HG03280 (cell line): ENCODE data around the gene PSMB10.

ENCODE experiments used
- ATAC-seq: cut with Tn5 transposase; IDR thresholded peaks from one replicate; pipeline ENCODE4 v1.9.1; 2021; ENCODE audit warnings: mild to moderate bottlenecking, moderate library complexity; ENCODE audit not compliant: unreplicated experiment

PSMB10 gene

DNA sequence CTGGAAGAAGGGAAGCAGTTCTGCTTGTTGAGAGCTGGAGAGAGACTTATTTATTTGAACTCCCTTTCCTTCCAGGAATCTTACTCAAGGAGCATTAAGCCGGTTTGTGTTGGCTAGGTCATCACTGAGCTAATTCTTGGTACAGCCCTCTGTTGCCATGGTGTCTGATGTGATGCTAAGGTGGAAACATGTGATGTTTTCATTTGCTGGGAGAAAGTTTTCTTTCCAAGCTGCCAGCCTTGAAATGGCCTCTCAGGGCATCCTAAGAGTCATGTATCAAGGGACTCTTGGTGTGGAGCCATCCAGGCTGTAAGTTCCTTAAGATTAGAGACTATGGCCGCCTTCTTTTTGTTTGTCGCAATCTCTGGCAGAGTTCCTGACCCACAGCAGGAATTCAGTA is 39.4 kb downstream of the PSMB10 start:
- no peak for ATAC-seq

- ATAC-seq = no peak
These were observed 42.8 kb downstream of the PSMB10 start for GRCh38 chr16:67893743-67894399.

GRCh38 chr16:67892899-67893742 is 43.5 kb downstream of the PSMB10 start, which contains the start of gene PSKH1:
Gene PSKH1 (plus strand): TSS chr16:67893254. CDS start chr16:67908750, 15,496 bp downstream.
- ATAC-seq = peak; percentile 93

DNA sequence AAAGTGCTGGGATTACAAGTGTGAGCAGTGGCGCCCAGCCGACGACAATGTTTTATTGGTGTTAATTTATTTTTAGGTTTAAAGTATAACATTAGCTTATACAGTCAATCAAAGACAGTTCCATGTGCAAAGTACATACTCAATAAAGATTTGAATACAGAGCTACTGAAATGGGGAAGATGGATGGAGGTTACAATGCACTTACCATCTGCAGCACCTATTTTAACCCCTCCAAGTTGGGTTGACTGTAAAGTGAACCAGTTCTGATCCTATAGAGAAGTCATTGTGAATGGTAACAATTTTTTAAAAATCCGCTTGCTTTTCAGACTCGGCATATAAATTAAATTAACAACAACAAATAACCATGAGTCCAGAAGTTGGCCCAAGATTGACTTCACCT is 44.3 kb downstream of the PSMB10 start:
- no peak for ATAC-seq

DNA sequence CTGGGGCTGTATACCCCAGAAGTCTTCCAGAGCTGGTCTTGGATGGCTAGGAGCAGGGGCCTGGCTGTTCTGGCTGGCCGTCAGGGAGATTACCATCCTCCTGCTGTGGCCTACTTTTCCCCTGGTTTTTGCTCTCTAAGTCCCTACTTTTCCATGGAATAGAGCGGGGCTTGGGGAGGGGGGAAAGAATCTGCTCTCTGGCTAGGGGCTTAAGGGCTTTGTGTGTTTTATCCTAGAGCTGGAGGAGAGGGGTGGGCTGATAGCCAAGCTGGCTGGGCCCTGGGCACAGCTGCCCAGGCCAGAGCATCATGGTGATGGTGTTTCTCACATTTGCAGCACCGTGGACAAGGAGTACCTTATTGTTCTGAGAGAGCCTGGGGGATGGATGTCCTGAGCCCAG is 48.3 kb downstream of the PSMB10 start:
- ATAC-seq = no peak

- no peak for ATAC-seq
These were observed 50.3 kb downstream of the PSMB10 start for GRCh38 chr16:67886387-67886786.

DNA sequence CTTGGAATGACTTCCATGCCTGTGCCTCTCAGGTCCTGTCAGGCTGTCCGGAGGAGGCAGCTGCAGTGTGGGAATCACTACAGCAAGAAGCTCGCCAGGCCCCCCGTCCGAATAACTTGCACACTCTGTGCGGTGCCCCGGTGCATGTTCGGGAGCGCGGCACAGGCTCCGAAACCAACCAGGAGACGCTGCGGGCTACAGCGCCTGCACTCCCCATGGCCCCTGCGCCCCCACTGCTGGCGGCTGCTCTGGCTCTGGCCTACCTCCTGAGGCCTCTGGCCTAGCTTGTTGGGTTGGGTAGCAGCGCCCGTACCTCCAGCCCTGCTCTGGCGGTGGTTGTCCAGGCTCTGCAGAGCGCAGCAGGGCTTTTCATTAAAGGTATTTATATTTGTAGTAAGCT is 50.7 kb downstream of the PSMB10 start:
- ATAC-seq = no peak

DNA sequence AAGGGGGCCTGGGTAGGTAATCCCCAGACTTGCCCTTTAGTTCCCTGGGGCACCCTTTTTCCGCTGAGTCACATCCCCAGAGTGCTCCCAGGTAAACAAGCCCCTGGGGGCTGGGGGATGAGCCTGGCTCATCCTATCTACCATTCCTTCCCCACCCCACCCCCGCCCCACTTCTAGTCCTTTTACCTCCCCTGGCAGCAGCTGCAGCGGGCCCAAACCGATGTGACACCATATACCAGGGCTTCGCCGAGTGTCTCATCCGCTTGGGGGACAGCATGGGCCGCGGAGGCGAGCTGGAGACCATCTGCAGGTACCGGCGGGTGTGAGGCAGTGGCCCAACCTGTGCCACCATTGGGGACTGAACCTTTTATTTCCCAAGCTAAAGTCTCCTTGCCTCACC is 51.1 kb downstream of the PSMB10 start:
- no peak for ATAC-seq

DNA sequence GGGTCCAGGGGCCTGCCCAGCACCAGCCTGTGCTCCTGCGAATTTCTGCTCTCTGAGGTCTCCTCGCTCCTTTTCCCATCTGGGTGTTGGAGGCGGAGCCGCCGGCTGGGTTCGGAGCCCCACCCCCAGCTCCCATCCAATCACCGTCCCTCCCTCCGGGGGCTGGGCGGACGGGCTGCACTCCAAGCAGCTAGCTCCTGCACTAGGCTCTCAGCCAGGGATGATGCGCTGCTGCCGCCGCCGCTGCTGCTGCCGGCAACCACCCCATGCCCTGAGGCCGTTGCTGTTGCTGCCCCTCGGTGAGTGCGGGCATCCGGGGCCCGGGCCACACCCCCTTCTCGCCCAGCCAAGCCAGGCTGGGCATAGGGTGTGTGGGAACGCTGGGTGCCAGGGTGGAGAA is 52.0 kb downstream of the PSMB10 start, which contains the start of gene NRN1L:
TSS of gene NRN1L (plus strand) at position 202 of the 400 bp plus-strand sequence. CDS start at position 221, 19 bp downstream.
- ATAC-seq = no peak
